Suprapubic skin (tissue), 3 donors: Measurements from ENCODE around the gene GRIA4.

ENCODE experiments used
- EP300 ChIP-seq: sonication (generic); formaldehyde crosslinking; IDR thresholded peaks from one replicate; pipeline ENCODE4 v1.6.1; 2017; ENCODE audit warnings: antibody characterized with exemption
- POLR2A ChIP-seq, 2 donors: fragments of 450-650 bp; IDR thresholded peaks; one replicate each; pipeline ENCODE4 v1.6.1; 2017; ENCODE audit warnings: antibody characterized with exemption in 2 of 2, mild to moderate bottlenecking in 2 of 2, moderate library complexity in 2 of 2
- TF ChIP-seq, protein P1 (sequence below), 2 donors: fragments of 200-600 bp in 1 of 2; fragments of 450-650 bp in 1 of 2; sonication (generic) in 1 of 2; IDR thresholded peaks; one replicate each; pipeline ENCODE4 v1.5.1; 2016 to 2019; ENCODE audit warnings: antibody characterized with exemption in 2 of 2, mild to moderate bottlenecking in 1 of 2, moderate library complexity in 1 of 2

DNA sequence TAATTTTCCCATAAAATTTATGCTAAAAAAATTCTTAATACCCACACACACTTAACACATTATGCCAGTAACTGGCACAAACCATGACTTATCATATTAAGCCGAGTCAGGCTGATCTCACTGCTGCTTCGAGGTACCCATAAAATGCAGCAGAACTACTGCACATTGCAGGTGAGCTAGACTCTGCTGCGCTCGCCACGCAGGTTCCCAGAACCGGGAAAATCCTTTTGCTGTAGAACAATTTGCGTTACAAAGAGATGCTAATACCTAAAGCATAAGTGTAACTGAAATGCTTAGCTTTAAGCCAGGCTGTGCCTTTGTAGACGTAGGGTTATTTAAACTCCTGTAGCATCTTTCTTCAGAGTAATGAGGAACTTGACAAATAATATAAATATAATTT, 211.9 kb downstream of the GRIA4 start:
- TF ChIP-seq, protein P1, sequence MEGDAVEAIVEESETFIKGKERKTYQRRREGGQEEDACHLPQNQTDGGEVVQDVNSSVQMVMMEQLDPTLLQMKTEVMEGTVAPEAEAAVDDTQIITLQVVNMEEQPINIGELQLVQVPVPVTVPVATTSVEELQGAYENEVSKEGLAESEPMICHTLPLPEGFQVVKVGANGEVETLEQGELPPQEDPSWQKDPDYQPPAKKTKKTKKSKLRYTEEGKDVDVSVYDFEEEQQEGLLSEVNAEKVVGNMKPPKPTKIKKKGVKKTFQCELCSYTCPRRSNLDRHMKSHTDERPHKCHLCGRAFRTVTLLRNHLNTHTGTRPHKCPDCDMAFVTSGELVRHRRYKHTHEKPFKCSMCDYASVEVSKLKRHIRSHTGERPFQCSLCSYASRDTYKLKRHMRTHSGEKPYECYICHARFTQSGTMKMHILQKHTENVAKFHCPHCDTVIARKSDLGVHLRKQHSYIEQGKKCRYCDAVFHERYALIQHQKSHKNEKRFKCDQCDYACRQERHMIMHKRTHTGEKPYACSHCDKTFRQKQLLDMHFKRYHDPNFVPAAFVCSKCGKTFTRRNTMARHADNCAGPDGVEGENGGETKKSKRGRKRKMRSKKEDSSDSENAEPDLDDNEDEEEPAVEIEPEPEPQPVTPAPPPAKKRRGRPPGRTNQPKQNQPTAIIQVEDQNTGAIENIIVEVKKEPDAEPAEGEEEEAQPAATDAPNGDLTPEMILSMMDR (IDR thresholded peaks at IDR 0.05), result no peak
- TF ChIP-seq POLR2A (IDR thresholded peaks at IDR 0.05), result no peak
- no peak for TF ChIP-seq EP300
